GM23338 (cell line): ENCODE measurements around the gene MSH3. TPM values are rescaled to one million over a fixed set of nuclear protein-coding genes. Genes with fewer than 3 reads are reported as not detected.
A peak's percentile ranks its signal among the peaks of the same experiment; 100 is the strongest.

ENCODE experiments used
- ATAC-seq: fragments of 200-7000 bp; cut with Tn5 transposase; 3 replicates; pipeline ENCODE4 v1.9.1; 2020
- DNase-seq: peaks from one replicate; pipeline ENCODE4 v3.0.0-alpha.2; 2015; ENCODE audit warnings: low spot score
- H2AFZ ChIP-seq: fragments of 200-600 bp; sonication (generic); 2 replicates; pipeline ENCODE4 v1.8.0; 2016; ENCODE audit warnings: antibody characterized with exemption, mild to moderate bottlenecking, moderate library complexity
- H3F3A ChIP-seq: fragments of 200-600 bp; sonication (generic); replicated peaks from 2 replicates; pipeline ENCODE4 v1.8.0; 2017; ENCODE audit warnings: antibody characterized with exemption, mixed run types, low read depth
- H3K27ac ChIP-seq: fragments of 200-600 bp; sonication (generic); 2 replicates; pipeline ENCODE4 v1.6.1; 2016; ENCODE audit warnings: low read depth
- H3K27me3 ChIP-seq: fragments of 200-600 bp; sonication (generic); 2 replicates; pipeline ENCODE4 v1.8.0; 2016; ENCODE audit warnings: mild to moderate bottlenecking, mixed run types, moderate library complexity; ENCODE audit not compliant: insufficient read depth
- H3K36me3 ChIP-seq: fragments of 200-600 bp; sonication (generic); 2 replicates; pipeline ENCODE4 v1.8.0; 2016; ENCODE audit warnings: mild to moderate bottlenecking; ENCODE audit not compliant: insufficient read depth
- H3K4me1 ChIP-seq: fragments of 200-600 bp; sonication (generic); 2 replicates; pipeline ENCODE4 v1.8.0; 2016; ENCODE audit warnings: mild to moderate bottlenecking, moderate library complexity; ENCODE audit not compliant: insufficient read depth
- H3K4me2 ChIP-seq: fragments of 200-600 bp; sonication (generic); 2 replicates; pipeline ENCODE4 v1.7.1; 2017; ENCODE audit warnings: mixed run types
- H3K4me3 ChIP-seq: fragments of 200-600 bp; sonication (generic); 2 replicates; pipeline ENCODE4 v1.6.1; 2016; ENCODE audit warnings: mixed run types
- H3K79me2 ChIP-seq: fragments of 200-600 bp; sonication (generic); replicated peaks from 2 replicates; pipeline ENCODE4 v1.8.0; 2017; ENCODE audit warnings: mild to moderate bottlenecking; ENCODE audit not compliant: insufficient read depth
- H3K9me2 ChIP-seq: fragments of 200-600 bp; sonication (generic); 2 replicates; pipeline ENCODE4 v1.8.0; 2017; ENCODE audit not compliant: insufficient read depth
- H4K20me1 ChIP-seq: fragments of 200-600 bp; sonication (generic); replicated peaks from 2 replicates; pipeline ENCODE4 v1.8.0; 2017; ENCODE audit warnings: mild to moderate bottlenecking; ENCODE audit not compliant: insufficient read depth
- H3K27ac Mint-ChIP-seq: 2 replicates; pipeline ENCODE4 v1.8.0; 2020; ENCODE audit warnings: inconsistent platforms, mild to moderate bottlenecking, moderate library complexity, mixed read lengths
- H3K27me3 Mint-ChIP-seq: 3 replicates; pipeline ENCODE4 v1.8.0; 2022; ENCODE audit warnings: low read depth, mild to moderate bottlenecking, moderate library complexity, mixed read lengths, inconsistent platforms; ENCODE audit not compliant: insufficient read depth, poor library complexity
- H3K36me3 Mint-ChIP-seq: 3 replicates; pipeline ENCODE4 v1.8.0; 2021; ENCODE audit warnings: low read depth, mild to moderate bottlenecking, inconsistent platforms, moderate library complexity, mixed read lengths
- H3K4me1 Mint-ChIP-seq: 3 replicates; pipeline ENCODE4 v1.8.0; 2020; ENCODE audit warnings: mild to moderate bottlenecking, inconsistent platforms, mixed read lengths
- H3K4me3 Mint-ChIP-seq: 3 replicates; pipeline ENCODE4 v1.8.0; 2021; ENCODE audit warnings: moderate library complexity, mild to moderate bottlenecking, inconsistent platforms, mixed read lengths
- H3K9me3 Mint-ChIP-seq: 3 replicates; pipeline ENCODE4 v1.8.0; 2020; ENCODE audit warnings: moderate library complexity, mild to moderate bottlenecking, inconsistent platforms, mixed read lengths
- CTCF ChIP-seq, 2 experiments: fragments of 200-600 bp in 1 of 2; sonication (generic) in 1 of 2; conservative IDR thresholded peaks; 2 replicates each; pipeline versions ENCODE4 v1.5.1 to v1.6.1; 2016 to 2017; ENCODE audit warnings: antibody characterized with exemption in 2 of 2, low read depth in 2 of 2, mild to moderate bottlenecking in 2 of 2, moderate library complexity in 1 of 2
- EZH2 ChIP-seq: fragments of 200-600 bp; sonication (generic); IDR thresholded peaks from one replicate; pipeline ENCODE4 v1.8.0; 2017; ENCODE audit warnings: antibody characterized with exemption, mild to moderate bottlenecking, low read depth; ENCODE audit not compliant: unreplicated experiment
- JUNB ChIP-seq: IDR thresholded peaks from one replicate; pipeline ENCODE4 v1.6.1; 2016; ENCODE audit warnings: antibody characterized with exemption; ENCODE audit not compliant: unreplicated experiment
- ZNF114 ChIP-seq: fragments of 250-450 bp; sonication (Bioruptor Pico); IDR thresholded peaks from 2 replicates; pipeline ENCODE4 v1.5.0; 2020; ENCODE audit warnings: mild to moderate bottlenecking, moderate library complexity
- ZNF331 ChIP-seq: fragments of 250-450 bp; sonication (Bioruptor Pico); IDR thresholded peaks from 2 replicates; pipeline ENCODE4 v1.5.0; 2020; ENCODE audit warnings: low read depth, mild to moderate bottlenecking, moderate library complexity
- ZNF462 ChIP-seq: fragments of 250-450 bp; sonication (Bioruptor Pico); IDR thresholded peaks from 2 replicates; pipeline ENCODE4 v1.5.0; 2020; ENCODE audit warnings: mild to moderate bottlenecking, moderate library complexity
- polyA plus RNA-seq: library from polyadenylated mRNA; unstranded; fragments of >200 nt; fragmentation: Nextera tagmentation; extraction: Ambion mirVana; gene quantifications from 2 replicates; pipeline ENCODE4 v1.2.1, GENCODE V29; 2016
- total RNA-seq: library from RNA; depleted of rRNA; stranded (reverse); fragments of >200 nt; shearing (Covaris generic); gene quantifications from 2 replicates; pipeline ENCODE4 v1.2.3, GENCODE V29; 2014

MSH3 gene
- total and polyA plus RNA-seq, 2 experiments from 2014 or later = 13.3 to 16.6 TPM

- TF ChIP-seq ZNF462 (CRISPR knock-in tag) = no peak
Measured at GRCh38 chr5:80763873-80764647, 109.6 kb downstream of the MSH3 start (continued).

GRCh38 chr5:80764786-80765185, 110.3 kb downstream of the MSH3 start:
- no peaks in the 10 kb centered on the region for H3K27me3 Mint-ChIP-seq
- no peak overlapping the region for H3K4me3 Mint-ChIP-seq
- no peaks in the 10 kb centered on the region for H4K20me1 ChIP-seq
- H3K27me3 ChIP-seq = no peaks in the 10 kb centered on the region
- no peak overlapping the region for H2AFZ ChIP-seq
- no peaks in the 10 kb centered on the region for H3K79me2 ChIP-seq
- ATAC-seq (no peak; the same call in 2 of the 3 replicates), DNase-seq (no peak)
- no peaks in the 10 kb centered on the region for H3K9me2 ChIP-seq
- 0 out of 2 replicates have a peak overlapping the region, but pooled peaks have one; percentile 27 for H3K27ac ChIP-seq
- H3K36me3 Mint-ChIP-seq = no peaks in the 10 kb centered on the region; the same call in 2 of the 3 replicates
- H3K4me1 ChIP-seq = peaks cover 9% of the 10 kb centered on the region; the same call in 1 of the 2 replicates
- H3K4me2 ChIP-seq = no peak overlapping the region
- no peak overlapping the region for H3K4me3 ChIP-seq
- H3F3A ChIP-seq = no peaks in the 10 kb centered on the region
- peaks cover 11% of the 10 kb centered on the region for H3K4me1 Mint-ChIP-seq
- no peaks in the 10 kb centered on the region for H3K36me3 ChIP-seq
- H3K9me3 Mint-ChIP-seq = no peaks in the 10 kb centered on the region
- H3K27ac Mint-ChIP-seq = no peak overlapping the region
- TF ChIP-seq JUNB (no peak), ZNF462 (CRISPR knock-in tag) (no peak), EZH2 (no peak), CTCF (conservative IDR thresholded peaks at IDR 0.05; ENCODE audit: low read depth in 2 of 2) (no peak), ZNF331 (no peak), ZNF114 (CRISPR knock-in tag) (no peak)
